ENCODE results near the gene PCLAF.
A peak's percentile ranks its signal among the peaks of the same experiment; 100 is the strongest.
"Not testable (repeated sequence)": the region's sequence is repeated elsewhere in the genome, so short reads cannot be mapped to it uniquely, and the experiment has no call there.

The PCLAF gene

DNA sequence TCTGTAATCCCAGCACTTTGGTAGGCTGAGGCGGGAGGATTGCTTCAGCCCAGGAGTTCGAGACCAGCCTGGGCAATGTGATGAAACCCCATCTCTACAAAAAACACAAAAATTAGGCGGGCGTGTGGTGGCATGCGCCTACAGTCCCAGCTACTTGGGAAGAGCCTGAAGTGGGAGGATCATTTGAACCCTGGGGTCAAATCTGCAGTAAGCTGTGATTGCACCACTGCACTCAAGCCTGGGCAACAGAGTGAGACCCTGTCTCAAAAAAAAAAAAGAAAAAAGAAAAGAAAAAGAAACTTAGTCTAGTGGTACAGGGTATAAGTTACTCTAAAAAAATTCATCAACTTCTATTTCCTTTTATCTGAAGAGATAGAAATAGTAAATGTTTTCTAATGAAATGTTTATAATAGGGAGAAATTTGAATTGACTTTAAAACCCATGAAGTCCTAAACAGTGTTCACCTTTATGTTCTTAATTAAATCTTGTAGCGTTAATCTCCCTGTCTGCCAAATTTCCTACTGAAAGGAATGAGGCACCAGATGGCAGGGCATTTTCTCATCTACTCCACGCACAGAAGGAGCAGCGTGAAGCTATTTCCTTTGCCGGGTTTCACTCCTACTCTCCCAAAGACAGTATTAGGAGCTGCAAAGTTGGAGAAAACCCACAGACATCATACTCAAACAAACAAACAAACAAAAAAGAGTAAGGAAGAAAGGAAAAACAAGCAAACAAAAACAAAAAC, 1.9 kb downstream of the PCLAF start:
- Histone ChIP-seq H3K4me3 (ENCODE audit: low read length, poor library complexity, severe bottlenecking) (peak overlapping the region; percentile 82), H3K9me3 (ENCODE audit: insufficient read depth, low read depth, low read length) (no peaks in the 10 kb centered on the region), H3K36me3 (ENCODE audit: insufficient read depth, low read length) (peaks cover 16% of the 10 kb centered on the region; the same call in 1 of the 2 replicates), H3K9ac (ENCODE audit: low read depth, low read length, poor library complexity, severe bottlenecking) (peak overlapping the region; percentile 92), H3F3A (ENCODE audit: low read depth) (peaks cover 12% of the 10 kb centered on the region; the same call in 1 of the 2 replicates), H3K79me2 (ENCODE audit: insufficient read depth, low read length) (peaks cover 67% of the 10 kb centered on the region), H3K27me3 (ENCODE audit: insufficient read depth, low read length, poor library complexity, severe bottlenecking) (no peaks in the 10 kb centered on the region), H4K20me1 (ENCODE audit: insufficient read depth, low read length, poor library complexity, severe bottlenecking) (peaks cover 21% of the 10 kb centered on the region), H3K9me2 (replicated peaks; ENCODE audit: low read depth, low read length) (no peaks in the 10 kb centered on the region), H3K4me1 (ENCODE audit: insufficient read depth, low read length, poor library complexity, severe bottlenecking) (peaks cover 35% of the 10 kb centered on the region), H3K4me2 (ENCODE audit: low read depth, low read length, poor library complexity, severe bottlenecking) (peak overlapping the region; percentile 76), H2AFZ (ENCODE audit: low read length) (no peak overlapping the region)
- TF ChIP-seq, protein P1, sequence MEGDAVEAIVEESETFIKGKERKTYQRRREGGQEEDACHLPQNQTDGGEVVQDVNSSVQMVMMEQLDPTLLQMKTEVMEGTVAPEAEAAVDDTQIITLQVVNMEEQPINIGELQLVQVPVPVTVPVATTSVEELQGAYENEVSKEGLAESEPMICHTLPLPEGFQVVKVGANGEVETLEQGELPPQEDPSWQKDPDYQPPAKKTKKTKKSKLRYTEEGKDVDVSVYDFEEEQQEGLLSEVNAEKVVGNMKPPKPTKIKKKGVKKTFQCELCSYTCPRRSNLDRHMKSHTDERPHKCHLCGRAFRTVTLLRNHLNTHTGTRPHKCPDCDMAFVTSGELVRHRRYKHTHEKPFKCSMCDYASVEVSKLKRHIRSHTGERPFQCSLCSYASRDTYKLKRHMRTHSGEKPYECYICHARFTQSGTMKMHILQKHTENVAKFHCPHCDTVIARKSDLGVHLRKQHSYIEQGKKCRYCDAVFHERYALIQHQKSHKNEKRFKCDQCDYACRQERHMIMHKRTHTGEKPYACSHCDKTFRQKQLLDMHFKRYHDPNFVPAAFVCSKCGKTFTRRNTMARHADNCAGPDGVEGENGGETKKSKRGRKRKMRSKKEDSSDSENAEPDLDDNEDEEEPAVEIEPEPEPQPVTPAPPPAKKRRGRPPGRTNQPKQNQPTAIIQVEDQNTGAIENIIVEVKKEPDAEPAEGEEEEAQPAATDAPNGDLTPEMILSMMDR (conservative IDR thresholded peaks at IDR 0.05; ENCODE audit: low read length) = no peak
- TF ChIP-seq EZH2phosphoT487 (IDR thresholded peaks at IDR 0.05; ENCODE audit: borderline replicate concordance) = no peak

DNA sequence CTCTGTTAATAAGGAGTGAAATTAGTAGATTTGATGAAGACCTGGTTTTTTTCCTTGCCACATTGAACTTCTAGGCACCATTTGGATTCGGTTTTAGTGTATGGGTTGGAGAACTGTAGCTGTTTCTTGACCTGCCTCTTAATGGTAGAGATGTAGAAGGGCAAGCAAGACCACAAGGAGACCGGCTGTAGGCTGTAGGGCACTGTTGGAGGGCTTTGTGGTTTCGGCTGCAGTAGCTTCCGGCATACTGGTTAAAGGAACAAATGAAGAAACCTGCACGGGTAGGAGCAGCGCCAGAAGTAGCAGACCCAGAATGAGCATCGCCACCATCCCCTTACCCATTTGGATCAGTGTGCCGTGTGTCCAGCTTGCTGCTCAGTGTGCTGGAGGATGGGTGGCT, 7.9 kb downstream of the PCLAF start:
- H3K79me2 ChIP-seq (ENCODE audit: insufficient read depth, low read length) = peaks cover 93% of the 10 kb centered on the region
- peaks cover 39% of the 10 kb centered on the region for H3K4me1 ChIP-seq (ENCODE audit: insufficient read depth, low read length, poor library complexity, severe bottlenecking)
- peak overlapping the region; percentile 73 for H3K9ac ChIP-seq (ENCODE audit: low read depth, low read length, poor library complexity, severe bottlenecking)
- no peaks in the 10 kb centered on the region for H3K9me3 ChIP-seq (ENCODE audit: insufficient read depth, low read depth, low read length)
- peak overlapping the region; percentile 76 for H3K4me3 ChIP-seq (ENCODE audit: low read length, poor library complexity, severe bottlenecking)
- peaks cover 23% of the 10 kb centered on the region for H3F3A ChIP-seq (ENCODE audit: low read depth)
- H3K9me2 ChIP-seq (replicated peaks; ENCODE audit: low read depth, low read length) = no peaks in the 10 kb centered on the region
- H2AFZ ChIP-seq (ENCODE audit: low read length) = peak overlapping the region; percentile 8; the same call in 1 of the 2 replicates
- H4K20me1 ChIP-seq (ENCODE audit: insufficient read depth, low read length, poor library complexity, severe bottlenecking) = peaks cover 12% of the 10 kb centered on the region
- no peak for TF ChIP-seq EZH2phosphoT487 (IDR thresholded peaks at IDR 0.05; ENCODE audit: borderline replicate concordance)
- TF ChIP-seq, protein P1 (conservative IDR thresholded peaks at IDR 0.05; ENCODE audit: low read length) = no peak
- H3K27me3 ChIP-seq (ENCODE audit: insufficient read depth, low read length, poor library complexity, severe bottlenecking) = no peaks in the 10 kb centered on the region
- H3K4me2 ChIP-seq (ENCODE audit: low read depth, low read length, poor library complexity, severe bottlenecking) = peak overlapping the region; percentile 99
- H3K36me3 ChIP-seq (ENCODE audit: insufficient read depth, low read length) = peaks cover 23% of the 10 kb centered on the region

DNA sequence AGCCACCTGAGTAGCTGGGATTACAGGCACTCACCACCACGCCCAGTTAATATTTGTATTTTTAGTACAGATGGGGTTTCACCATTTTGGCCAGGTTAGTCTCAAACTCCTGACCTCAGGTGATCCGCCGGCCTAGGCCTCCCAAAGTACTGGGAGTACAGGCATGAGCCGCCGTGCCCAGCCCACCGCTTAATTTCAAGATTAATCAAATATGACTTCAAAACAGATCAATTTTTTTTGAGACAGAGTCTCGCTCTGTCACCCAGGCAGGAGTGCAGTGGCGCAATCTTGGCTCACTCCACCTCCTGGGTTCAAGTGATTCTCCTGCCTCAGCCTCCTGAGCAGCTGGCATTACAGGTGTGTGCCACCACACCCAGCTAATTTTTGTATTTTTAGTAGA, 9.9 kb downstream of the PCLAF start:
- not testable (repeated sequence) for H3K4me2 ChIP-seq (ENCODE audit: low read depth, low read length, poor library complexity, severe bottlenecking)

More for the DNA sequence above, 9.9 kb downstream of the PCLAF start:
- not testable (repeated sequence) for H3K27me3 ChIP-seq (ENCODE audit: insufficient read depth, low read length, poor library complexity, severe bottlenecking); H2AFZ ChIP-seq (ENCODE audit: low read length); H3K9me2 ChIP-seq (replicated peaks; ENCODE audit: low read depth, low read length); H3K9me3 ChIP-seq (ENCODE audit: insufficient read depth, low read depth, low read length); H3K9ac ChIP-seq (ENCODE audit: low read depth, low read length, poor library complexity, severe bottlenecking); H3K4me3 ChIP-seq (ENCODE audit: low read length, poor library complexity, severe bottlenecking)
- peaks cover 21% of the 10 kb centered on the region for H3K36me3 ChIP-seq (ENCODE audit: insufficient read depth, low read length)
- peaks cover 35% of the 10 kb centered on the region for H3K4me1 ChIP-seq (ENCODE audit: insufficient read depth, low read length, poor library complexity, severe bottlenecking)
- H4K20me1 ChIP-seq (ENCODE audit: insufficient read depth, low read length, poor library complexity, severe bottlenecking) = peaks cover 12% of the 10 kb centered on the region
- peaks cover 23% of the 10 kb centered on the region for H3F3A ChIP-seq (ENCODE audit: low read depth)
- H3K79me2 ChIP-seq (ENCODE audit: insufficient read depth, low read length) = peaks cover 89% of the 10 kb centered on the region
